ENCODE measurements around the gene ZBTB7A.

DNA sequence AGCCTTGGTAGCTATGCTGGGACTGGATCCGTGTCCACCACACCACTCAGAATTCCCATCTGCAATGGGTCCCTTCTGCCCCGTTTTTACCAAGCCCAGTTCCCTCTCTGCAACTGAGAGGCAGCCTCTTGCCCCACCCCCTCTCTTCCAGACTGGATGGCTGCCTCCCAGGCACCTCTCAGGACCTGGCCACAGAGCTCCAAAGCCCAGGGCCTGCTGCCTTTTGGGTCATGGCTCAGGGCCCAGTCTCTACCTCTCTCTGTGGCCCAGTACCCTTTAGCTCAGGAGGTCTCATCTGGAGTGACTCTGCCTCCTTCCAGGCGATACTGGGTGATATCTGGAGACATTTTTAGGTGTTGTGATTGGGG, 10.3 kb upstream of the ZBTB7A start:
- no peak for TF ChIP-seq POLR2A (IDR thresholded peaks at IDR 0.05)
- TF ChIP-seq, protein P1, sequence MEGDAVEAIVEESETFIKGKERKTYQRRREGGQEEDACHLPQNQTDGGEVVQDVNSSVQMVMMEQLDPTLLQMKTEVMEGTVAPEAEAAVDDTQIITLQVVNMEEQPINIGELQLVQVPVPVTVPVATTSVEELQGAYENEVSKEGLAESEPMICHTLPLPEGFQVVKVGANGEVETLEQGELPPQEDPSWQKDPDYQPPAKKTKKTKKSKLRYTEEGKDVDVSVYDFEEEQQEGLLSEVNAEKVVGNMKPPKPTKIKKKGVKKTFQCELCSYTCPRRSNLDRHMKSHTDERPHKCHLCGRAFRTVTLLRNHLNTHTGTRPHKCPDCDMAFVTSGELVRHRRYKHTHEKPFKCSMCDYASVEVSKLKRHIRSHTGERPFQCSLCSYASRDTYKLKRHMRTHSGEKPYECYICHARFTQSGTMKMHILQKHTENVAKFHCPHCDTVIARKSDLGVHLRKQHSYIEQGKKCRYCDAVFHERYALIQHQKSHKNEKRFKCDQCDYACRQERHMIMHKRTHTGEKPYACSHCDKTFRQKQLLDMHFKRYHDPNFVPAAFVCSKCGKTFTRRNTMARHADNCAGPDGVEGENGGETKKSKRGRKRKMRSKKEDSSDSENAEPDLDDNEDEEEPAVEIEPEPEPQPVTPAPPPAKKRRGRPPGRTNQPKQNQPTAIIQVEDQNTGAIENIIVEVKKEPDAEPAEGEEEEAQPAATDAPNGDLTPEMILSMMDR (IDR thresholded peaks at IDR 0.05): no peak
